Stimulated activated CD4-positive, alpha-beta T cell treated with anti-CD3 and anti-CD28 coated beads, TNF-alpha, amount 100 ng/mL, for 4 hours (primary cell): ENCODE data around the gene CCDC57.

Source experiments
- DNase-seq, 3 experiments: peaks; one replicate each; pipeline ENCODE4 v3.0.0-alpha.2; 2020; ENCODE audit warnings: low read depth in 3 of 3

The CCDC57 gene

GRCh38 chr17:82126556-82127314, 85.9 kb downstream of the CCDC57 start:
- peak; percentile 39 to 50 (median 41) for DNase-seq

DNA sequence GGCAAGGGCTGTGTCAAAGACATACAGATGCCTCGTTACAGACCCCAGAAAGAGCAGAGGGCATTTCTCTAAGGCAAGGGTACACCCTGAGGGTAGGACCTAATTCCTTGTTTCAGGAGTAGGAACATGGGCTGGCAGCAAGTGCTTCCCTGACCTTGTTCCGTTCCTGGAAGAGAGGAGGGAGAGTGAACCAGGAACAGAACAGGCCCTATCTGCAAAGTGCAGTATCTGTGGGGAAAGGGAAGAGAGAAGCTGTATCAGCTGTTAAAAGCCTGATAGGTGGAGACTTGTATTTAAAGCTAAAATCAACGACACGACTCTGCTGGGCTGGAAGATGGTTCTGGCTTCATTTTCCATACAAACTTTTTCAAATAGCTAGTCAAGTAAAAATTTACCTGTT, 88.5 kb downstream of the CCDC57 start:
- DNase-seq: no peak

GRCh38 chr17:82121660-82122629, 90.7 kb downstream of the CCDC57 start:
- DNase-seq: no peak

GRCh38 chr17:82121246-82121645, 91.4 kb downstream of the CCDC57 start:
- DNase-seq: no peak

GRCh38 chr17:82120148-82120547, 92.5 kb downstream of the CCDC57 start:
- no peak for DNase-seq

GRCh38 chr17:82118815-82119380, 93.7 kb downstream of the CCDC57 start:
- no peak for DNase-seq

GRCh38 chr17:82118168-82118814, 94.4 kb downstream of the CCDC57 start:
- no peak for DNase-seq

DNA sequence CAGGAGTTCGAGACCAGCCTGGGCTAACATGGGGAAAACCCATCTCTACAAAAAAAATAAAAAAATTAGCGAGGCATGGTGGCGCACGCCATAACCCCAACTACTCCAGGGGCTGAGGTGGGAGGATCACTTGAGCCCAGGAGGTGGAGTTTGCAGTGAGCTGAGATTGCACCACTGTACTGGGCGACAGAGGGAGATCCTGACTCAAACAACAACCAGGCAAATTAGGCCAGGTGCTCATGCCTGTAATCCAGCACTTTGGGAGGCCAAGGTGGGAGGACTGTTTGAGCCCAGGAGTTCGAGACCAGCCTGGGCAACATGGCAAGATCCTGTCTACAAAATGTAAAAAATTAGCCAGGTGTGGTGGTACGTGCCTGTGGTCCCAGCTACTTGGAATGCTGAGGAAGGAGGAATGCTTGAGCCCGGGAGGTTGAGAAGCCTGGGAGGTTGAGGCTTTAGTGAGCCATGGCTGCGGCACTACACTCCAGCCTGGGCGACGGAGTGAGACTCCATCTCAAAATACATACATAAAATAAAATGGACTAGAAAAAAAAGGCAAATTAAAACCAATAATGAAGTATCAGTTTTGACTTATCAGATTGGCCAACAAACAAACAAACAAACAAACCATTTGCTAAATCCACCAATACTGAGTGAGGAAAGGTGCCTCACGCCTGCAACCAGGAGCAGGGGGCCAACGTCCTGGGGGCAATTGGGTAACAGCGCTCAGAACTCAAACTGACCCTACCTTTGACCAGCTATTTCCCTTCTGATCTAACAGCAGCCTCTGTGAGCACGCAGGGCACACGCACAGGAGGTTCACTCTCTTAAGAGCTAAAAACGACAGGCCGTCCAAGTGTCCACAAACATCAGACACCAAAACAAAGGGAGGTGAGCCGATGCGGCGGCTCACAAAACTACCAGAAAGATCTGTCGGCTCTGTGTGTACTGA, 95.2 kb downstream of the CCDC57 start:
- DNase-seq: no peak

- DNase-seq: no peak
Measured at GRCh38 chr17:82116246-82116645, 96.4 kb downstream of the CCDC57 start.

DNA sequence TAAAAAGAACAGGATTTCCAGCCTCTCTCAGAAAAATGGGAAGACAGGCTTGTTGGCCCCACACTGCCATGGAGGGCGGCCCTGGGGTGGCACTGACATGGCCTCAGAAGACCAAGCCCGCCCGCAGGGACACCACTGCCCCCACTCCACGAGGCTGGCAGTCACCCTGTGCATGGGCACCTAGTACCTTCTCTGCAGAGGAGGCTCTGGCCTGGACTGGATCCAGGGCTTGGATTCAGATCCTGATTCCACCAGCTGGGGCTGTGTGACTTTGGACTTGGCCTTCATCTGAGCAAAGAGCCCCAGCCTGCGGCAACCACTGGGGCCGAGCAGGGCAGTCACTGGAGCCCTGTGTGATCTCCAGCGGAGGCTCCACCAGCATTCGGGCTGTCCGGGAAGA, 97.8 kb downstream of the CCDC57 start:
- no peak for DNase-seq

- DNase-seq: no peak
Measured at GRCh38 chr17:82114447-82114846, 98.2 kb downstream of the CCDC57 start.

GRCh38 chr17:82113941-82114340, 98.7 kb downstream of the CCDC57 start:
- DNase-seq: no peak

GRCh38 chr17:82113422-82113821, 99.2 kb downstream of the CCDC57 start:
- DNase-seq: no peak

DNA sequence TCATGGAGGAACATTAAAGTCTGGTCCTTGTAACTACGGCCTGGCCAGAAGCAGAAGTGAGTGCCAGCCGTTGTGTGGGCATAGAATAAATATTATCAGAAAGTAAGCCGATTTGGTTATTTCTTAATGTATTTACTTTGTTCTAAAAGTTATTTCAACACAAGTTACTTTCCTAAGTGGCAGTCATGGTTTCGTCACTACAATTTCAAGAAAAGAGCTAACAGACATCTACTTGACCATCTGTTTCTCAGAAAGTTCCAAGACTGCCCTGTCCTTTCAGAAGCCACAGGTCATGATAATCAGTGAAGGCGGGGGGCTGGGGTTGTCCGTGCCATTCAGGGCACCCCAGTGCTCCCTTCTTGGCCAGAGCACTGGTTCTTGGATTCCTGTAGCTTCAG, 99.7 kb downstream of the CCDC57 start:
- DNase-seq: no peak

DNA sequence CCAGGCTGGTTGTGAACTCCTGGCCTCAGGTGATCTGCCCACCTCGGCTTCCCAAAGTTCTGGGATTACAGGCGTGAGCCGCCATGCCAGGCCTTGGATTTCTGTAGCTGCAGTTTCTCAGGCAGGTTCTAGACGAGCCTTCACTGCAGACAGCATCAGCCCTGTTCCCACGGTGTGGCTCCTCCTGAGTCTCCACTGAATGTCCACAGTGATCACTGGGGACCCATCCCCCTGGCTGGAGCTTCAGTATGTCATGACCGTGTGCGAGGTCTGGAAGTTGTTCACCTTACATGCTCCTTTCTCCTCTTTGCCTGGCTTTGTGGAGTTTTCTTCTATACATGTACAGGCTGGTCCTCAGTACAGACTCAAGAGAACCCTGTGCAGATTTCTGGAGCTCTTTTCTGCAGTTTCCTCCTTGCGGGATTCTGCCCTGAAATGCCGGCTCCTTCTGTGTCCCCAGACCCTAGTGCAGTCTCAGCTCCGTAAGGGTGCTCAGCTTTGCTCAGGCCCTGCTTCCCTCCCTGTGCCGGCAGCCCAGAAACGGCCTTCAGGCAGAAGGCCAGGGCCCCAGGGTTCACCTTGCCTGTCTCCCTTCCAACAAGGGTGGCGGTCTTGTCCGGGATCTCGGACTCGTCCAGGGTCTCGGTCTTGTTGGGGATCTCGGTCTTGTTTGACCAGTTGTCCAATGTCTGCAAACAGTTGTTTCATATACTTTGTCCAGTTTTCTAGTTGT, 100.3 kb downstream of the CCDC57 start:
- DNase-seq: no peak

GRCh38 chr17:82110298-82110697, 102.3 kb downstream of the CCDC57 start:
- no peak for DNase-seq

- DNase-seq: no peak
Measured at GRCh38 chr17:82108961-82109475, 103.6 kb downstream of the CCDC57 start.

DNA sequence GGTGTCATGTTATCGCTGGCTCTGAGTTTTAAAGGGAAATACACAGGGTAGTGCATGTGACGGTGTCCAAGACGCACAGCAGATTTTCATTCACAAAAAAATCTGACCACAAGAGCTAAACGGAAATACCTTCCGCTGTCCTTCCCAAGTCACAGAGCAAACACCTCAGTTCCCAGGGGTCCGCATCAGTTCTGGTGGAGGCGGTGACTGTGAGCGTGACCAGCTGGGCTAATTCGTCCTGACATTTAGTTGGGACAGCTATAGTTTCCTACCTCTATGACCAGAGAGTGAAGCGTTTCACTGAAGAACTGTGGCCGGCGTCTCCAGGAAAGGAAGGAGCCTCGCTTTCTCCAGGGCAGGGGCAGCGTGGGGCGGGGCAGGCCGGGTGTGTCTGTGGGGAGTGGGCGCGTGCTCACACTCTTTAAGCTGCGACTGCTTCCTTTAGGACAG, 104.1 kb downstream of the CCDC57 start:
- no peak for DNase-seq

- DNase-seq: no peak
Measured at GRCh38 chr17:82108038-82108437, 104.6 kb downstream of the CCDC57 start.

DNA sequence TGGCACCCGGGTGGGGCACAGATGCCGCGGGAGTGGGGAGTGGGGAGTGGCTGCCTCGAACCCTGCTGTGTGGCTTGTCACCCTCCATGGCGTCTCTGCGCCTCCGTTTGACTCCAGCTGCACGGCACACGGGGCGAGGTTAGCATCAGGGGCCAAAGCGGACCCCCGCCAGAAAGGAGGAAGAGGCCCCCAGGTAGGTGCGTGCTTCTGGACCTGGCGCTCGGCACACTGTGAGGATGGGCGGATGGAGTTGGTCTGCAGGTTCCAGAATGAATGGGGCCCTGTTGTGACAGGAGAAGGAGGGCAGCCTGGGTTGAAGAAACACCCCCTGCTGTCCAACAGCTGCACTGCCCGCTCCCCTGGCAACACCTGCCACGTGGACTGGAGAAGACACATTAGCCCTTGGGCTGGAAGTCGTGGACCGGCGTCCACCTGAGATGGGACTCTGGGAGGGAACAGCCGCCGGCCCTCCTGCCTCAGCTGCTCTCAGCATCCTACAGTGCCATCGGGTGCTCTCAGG, 105.2 kb downstream of the CCDC57 start:
- no peak for DNase-seq
